ENCODE results near the gene LHFPL2. TPM values are rescaled to one million over a fixed set of nuclear protein-coding genes. Genes with fewer than 3 reads are reported as not detected.

LHFPL2 gene
- total and polyA plus RNA-seq, 9 donors, result 38.0 to 90.9 (median 53.3) TPM

- Histone ChIP-seq H3K4me3 (ENCODE audit: low read length) (no peak overlapping the region), H3K36me3 (ENCODE audit: control insufficient read depth, insufficient read depth, low read length) (peaks cover 16% of the 10 kb centered on the region), H3K27me3 (ENCODE audit: control insufficient read depth, insufficient read depth, low read length) (no peaks in the 10 kb centered on the region), H3K4me1 (ENCODE audit: control insufficient read depth, insufficient read depth, low read length) (peaks cover 22% of the 10 kb centered on the region), H3K9me3 (replicated peaks; ENCODE audit: control insufficient read depth, low read depth, low read length) (no peaks in the 10 kb centered on the region), H3K27ac (ENCODE audit: low read length) (peak overlapping the region; percentile 31)
- DNase-seq, result no peak
- WGBS (ENCODE audit: insufficient coverage), result no CpG with 5 or more reads among the region's 3 CpGs
Observed at GRCh38 chr5:78612227-78613150, 36.1 kb downstream of the LHFPL2 start.

GRCh38 chr5:78611126-78611605 is 37.4 kb downstream of the LHFPL2 start:
- H3K27me3 ChIP-seq (ENCODE audit: control insufficient read depth, insufficient read depth, low read length), result no peaks in the 10 kb centered on the region
- H3K9me3 ChIP-seq (replicated peaks; ENCODE audit: control insufficient read depth, low read depth, low read length), result no peaks in the 10 kb centered on the region
- no peak overlapping the region for H3K4me3 ChIP-seq (ENCODE audit: low read length)
- DNase-seq, result peak; percentile 60
- H3K27ac ChIP-seq (ENCODE audit: low read length), result peak overlapping the region; percentile 74
- H3K4me1 ChIP-seq (ENCODE audit: control insufficient read depth, insufficient read depth, low read length), result peaks cover 22% of the 10 kb centered on the region
- H3K36me3 ChIP-seq (ENCODE audit: control insufficient read depth, insufficient read depth, low read length), result peaks cover 8% of the 10 kb centered on the region
- 23% methylated on average over 4 of the region's 4 CpGs for WGBS (ENCODE audit: insufficient coverage)

GRCh38 chr5:78610636-78611035 is 37.9 kb downstream of the LHFPL2 start:
- H3K9me3 ChIP-seq (replicated peaks; ENCODE audit: control insufficient read depth, low read depth, low read length), result no peaks in the 10 kb centered on the region
- WGBS (ENCODE audit: insufficient coverage), result 50% methylated on average over 2 of the region's 3 CpGs
- no peak for DNase-seq
- H3K27ac ChIP-seq (ENCODE audit: low read length), result peak overlapping the region; percentile 53
- H3K4me1 ChIP-seq (ENCODE audit: control insufficient read depth, insufficient read depth, low read length), result peaks cover 22% of the 10 kb centered on the region
- peaks cover 8% of the 10 kb centered on the region for H3K36me3 ChIP-seq (ENCODE audit: control insufficient read depth, insufficient read depth, low read length)
- no peaks in the 10 kb centered on the region for H3K27me3 ChIP-seq (ENCODE audit: control insufficient read depth, insufficient read depth, low read length)
- no peak overlapping the region for H3K4me3 ChIP-seq (ENCODE audit: low read length)

- 51% methylated on average over 7 of the region's 7 CpGs for WGBS (ENCODE audit: insufficient coverage)
Observed at GRCh38 chr5:78610163-78610583, 38.4 kb downstream of the LHFPL2 start.

GRCh38 chr5:78607864-78608263 is 40.7 kb downstream of the LHFPL2 start:
- peaks cover 10% of the 10 kb centered on the region for H3K36me3 ChIP-seq (ENCODE audit: control insufficient read depth, insufficient read depth, low read length)
- no peak for DNase-seq

More at GRCh38 chr5:78610163-78610583, 38.4 kb downstream of the LHFPL2 start:
- H3K36me3 ChIP-seq (ENCODE audit: control insufficient read depth, insufficient read depth, low read length), result peaks cover 9% of the 10 kb centered on the region
- H3K27ac ChIP-seq (ENCODE audit: low read length), result peak overlapping the region; percentile 53
- no peak overlapping the region for H3K4me3 ChIP-seq (ENCODE audit: low read length)
- no peaks in the 10 kb centered on the region for H3K27me3 ChIP-seq (ENCODE audit: control insufficient read depth, insufficient read depth, low read length)
- H3K4me1 ChIP-seq (ENCODE audit: control insufficient read depth, insufficient read depth, low read length), result peaks cover 22% of the 10 kb centered on the region
- peak; percentile 67 for DNase-seq
- no peaks in the 10 kb centered on the region for H3K9me3 ChIP-seq (replicated peaks; ENCODE audit: control insufficient read depth, low read depth, low read length)

GRCh38 chr5:78606241-78606640 is 42.3 kb downstream of the LHFPL2 start:
- DNase-seq, result no peak
- no peaks in the 10 kb centered on the region for H3K9me3 ChIP-seq (replicated peaks; ENCODE audit: control insufficient read depth, low read depth, low read length)
- H3K4me3 ChIP-seq (ENCODE audit: low read length), result no peak overlapping the region
- no peak overlapping the region for H3K27ac ChIP-seq (ENCODE audit: low read length)
- no peaks in the 10 kb centered on the region for H3K27me3 ChIP-seq (ENCODE audit: control insufficient read depth, insufficient read depth, low read length)
- peaks cover 19% of the 10 kb centered on the region for H3K4me1 ChIP-seq (ENCODE audit: control insufficient read depth, insufficient read depth, low read length)
- no CpG with 5 or more reads among the region's 4 CpGs for WGBS (ENCODE audit: insufficient coverage)
- H3K36me3 ChIP-seq (ENCODE audit: control insufficient read depth, insufficient read depth, low read length), result peaks cover 10% of the 10 kb centered on the region

More at GRCh38 chr5:78607864-78608263, 40.7 kb downstream of the LHFPL2 start:
- H3K4me1 ChIP-seq (ENCODE audit: control insufficient read depth, insufficient read depth, low read length), result peaks cover 22% of the 10 kb centered on the region
- no peak overlapping the region for H3K4me3 ChIP-seq (ENCODE audit: low read length)
- H3K27me3 ChIP-seq (ENCODE audit: control insufficient read depth, insufficient read depth, low read length), result no peaks in the 10 kb centered on the region
- no peaks in the 10 kb centered on the region for H3K9me3 ChIP-seq (replicated peaks; ENCODE audit: control insufficient read depth, low read depth, low read length)
- no peak overlapping the region for H3K27ac ChIP-seq (ENCODE audit: low read length)

- Histone ChIP-seq H3K27me3 (ENCODE audit: control insufficient read depth, insufficient read depth, low read length) (no peaks in the 10 kb centered on the region), H3K27ac (ENCODE audit: low read length) (no peak overlapping the region), H3K4me1 (ENCODE audit: control insufficient read depth, insufficient read depth, low read length) (peaks cover 19% of the 10 kb centered on the region)
Observed at GRCh38 chr5:78605611-78606010, 43.0 kb downstream of the LHFPL2 start.

GRCh38 chr5:78604689-78605285 is 43.8 kb downstream of the LHFPL2 start:
- WGBS (ENCODE audit: insufficient coverage), result no CpG with 5 or more reads among the region's 4 CpGs
- Histone ChIP-seq H3K36me3 (ENCODE audit: control insufficient read depth, insufficient read depth, low read length) (peaks cover 4% of the 10 kb centered on the region), H3K4me1 (ENCODE audit: control insufficient read depth, insufficient read depth, low read length) (peaks cover 11% of the 10 kb centered on the region), H3K27ac (ENCODE audit: low read length) (peak overlapping the region; percentile 48), H3K9me3 (replicated peaks; ENCODE audit: control insufficient read depth, low read depth, low read length) (no peaks in the 10 kb centered on the region), H3K4me3 (ENCODE audit: low read length) (no peak overlapping the region), H3K27me3 (ENCODE audit: control insufficient read depth, insufficient read depth, low read length) (no peaks in the 10 kb centered on the region)
- peak; percentile 72 for DNase-seq

More at GRCh38 chr5:78605611-78606010, 43.0 kb downstream of the LHFPL2 start:
- no peak overlapping the region for H3K4me3 ChIP-seq (ENCODE audit: low read length)
- no CpG with 5 or more reads among the region's 2 CpGs for WGBS (ENCODE audit: insufficient coverage)
- H3K36me3 ChIP-seq (ENCODE audit: control insufficient read depth, insufficient read depth, low read length), result peaks cover 10% of the 10 kb centered on the region
- DNase-seq, result no peak
- H3K9me3 ChIP-seq (replicated peaks; ENCODE audit: control insufficient read depth, low read depth, low read length), result no peaks in the 10 kb centered on the region

GRCh38 chr5:78603636-78604175 is 44.9 kb downstream of the LHFPL2 start:
- no peak overlapping the region for H3K4me3 ChIP-seq (ENCODE audit: low read length)
- peaks cover 10% of the 10 kb centered on the region for H3K4me1 ChIP-seq (ENCODE audit: control insufficient read depth, insufficient read depth, low read length)
- H3K36me3 ChIP-seq (ENCODE audit: control insufficient read depth, insufficient read depth, low read length), result peaks cover 4% of the 10 kb centered on the region
- H3K27ac ChIP-seq (ENCODE audit: low read length), result no peak overlapping the region
- no peaks in the 10 kb centered on the region for H3K9me3 ChIP-seq (replicated peaks; ENCODE audit: control insufficient read depth, low read depth, low read length)
- no CpG with 5 or more reads among the region's 1 CpG for WGBS (ENCODE audit: insufficient coverage)
- no peaks in the 10 kb centered on the region for H3K27me3 ChIP-seq (ENCODE audit: control insufficient read depth, insufficient read depth, low read length)
- no peak for DNase-seq

- Histone ChIP-seq H3K4me3 (ENCODE audit: low read length) (no peak overlapping the region), H3K27ac (ENCODE audit: low read length) (peak overlapping the region; percentile 90), H3K9me3 (replicated peaks; ENCODE audit: control insufficient read depth, low read depth, low read length) (no peaks in the 10 kb centered on the region), H3K36me3 (ENCODE audit: control insufficient read depth, insufficient read depth, low read length) (peaks cover 7% of the 10 kb centered on the region), H3K27me3 (ENCODE audit: control insufficient read depth, insufficient read depth, low read length) (no peaks in the 10 kb centered on the region), H3K4me1 (ENCODE audit: control insufficient read depth, insufficient read depth, low read length) (peaks cover 12% of the 10 kb centered on the region)
- no CpG with 5 or more reads among the region's 2 CpGs for WGBS (ENCODE audit: insufficient coverage)
- no peak for DNase-seq
Observed at GRCh38 chr5:78602400-78602799, 46.2 kb downstream of the LHFPL2 start.

Measured in muscle of leg (tissue), 11 donors.